ENCODE measurements around the gene ATP6AP2.
"Not testable (repeated sequence)": the region's sequence is repeated elsewhere in the genome, so short reads cannot be mapped to it uniquely, and the experiment has no call there.

The ATP6AP2 gene

GRCh38 chrX:40550066-40550465 lies 30.7 kb upstream of the ATP6AP2 start:
- no peaks in the 10 kb centered on the region for H3K27me3 ChIP-seq (ENCODE audit: control insufficient read depth, insufficient read depth, low read length)
- no peak overlapping the region for H3K9ac ChIP-seq (ENCODE audit: low read length)
- no peak overlapping the region for H3K4me3 ChIP-seq (ENCODE audit: low read length)
- no peaks in the 10 kb centered on the region for H3K9me3 ChIP-seq (ENCODE audit: control insufficient read depth, low read length)
- no peaks in the 10 kb centered on the region for H3K4me1 ChIP-seq (ENCODE audit: control insufficient read depth, insufficient read depth, low read length)
- no peaks in the 10 kb centered on the region for H3K36me3 ChIP-seq (ENCODE audit: control insufficient read depth, insufficient read depth, low read length)

GRCh38 chrX:40552768-40553167 lies 28.0 kb upstream of the ATP6AP2 start:
- Histone ChIP-seq H3K9ac (ENCODE audit: low read length) (no peak overlapping the region), H3K4me1 (ENCODE audit: control insufficient read depth, insufficient read depth, low read length) (no peaks in the 10 kb centered on the region), H3K4me3 (ENCODE audit: low read length) (no peak overlapping the region), H3K27me3 (ENCODE audit: control insufficient read depth, insufficient read depth, low read length) (no peaks in the 10 kb centered on the region), H3K9me3 (ENCODE audit: control insufficient read depth, low read length) (no peaks in the 10 kb centered on the region), H3K36me3 (ENCODE audit: control insufficient read depth, insufficient read depth, low read length) (no peaks in the 10 kb centered on the region)

GRCh38 chrX:40558590-40558989 lies 22.2 kb upstream of the ATP6AP2 start:
- no peaks in the 10 kb centered on the region for H3K9me3 ChIP-seq (ENCODE audit: control insufficient read depth, low read length)
- H3K4me1 ChIP-seq (ENCODE audit: control insufficient read depth, insufficient read depth, low read length): no peaks in the 10 kb centered on the region
- H3K36me3 ChIP-seq (ENCODE audit: control insufficient read depth, insufficient read depth, low read length): no peaks in the 10 kb centered on the region
- H3K27me3 ChIP-seq (ENCODE audit: control insufficient read depth, insufficient read depth, low read length): no peaks in the 10 kb centered on the region
- H3K4me3 ChIP-seq (ENCODE audit: low read length): no peak overlapping the region
- no peak overlapping the region for H3K9ac ChIP-seq (ENCODE audit: low read length)

- Histone ChIP-seq H3K36me3 (ENCODE audit: control insufficient read depth, insufficient read depth, low read length) (no peaks in the 10 kb centered on the region), H3K4me3 (ENCODE audit: low read length) (no peak overlapping the region), H3K27me3 (ENCODE audit: control insufficient read depth, insufficient read depth, low read length) (no peaks in the 10 kb centered on the region), H3K9me3 (ENCODE audit: control insufficient read depth, low read length) (no peaks in the 10 kb centered on the region), H3K4me1 (ENCODE audit: control insufficient read depth, insufficient read depth, low read length) (no peaks in the 10 kb centered on the region), H3K9ac (ENCODE audit: low read length) (no peak overlapping the region)
These were observed 17.0 kb upstream of the ATP6AP2 start for GRCh38 chrX:40563784-40564183.

- Histone ChIP-seq H3K36me3 (ENCODE audit: control insufficient read depth, insufficient read depth, low read length) (no peaks in the 10 kb centered on the region), H3K27me3 (ENCODE audit: control insufficient read depth, insufficient read depth, low read length) (no peaks in the 10 kb centered on the region), H3K4me3 (ENCODE audit: low read length) (no peak overlapping the region), H3K9me3 (ENCODE audit: control insufficient read depth, low read length) (no peaks in the 10 kb centered on the region), H3K9ac (ENCODE audit: low read length) (no peak overlapping the region), H3K4me1 (ENCODE audit: control insufficient read depth, insufficient read depth, low read length) (no peaks in the 10 kb centered on the region)
These were observed 16.3 kb upstream of the ATP6AP2 start for GRCh38 chrX:40564447-40564846.

GRCh38 chrX:40570346-40571093 lies 10.2 kb upstream of the ATP6AP2 start:
- no peaks in the 10 kb centered on the region for H3K27me3 ChIP-seq (ENCODE audit: control insufficient read depth, insufficient read depth, low read length)
- H3K36me3 ChIP-seq (ENCODE audit: control insufficient read depth, insufficient read depth, low read length): no peaks in the 10 kb centered on the region
- H3K9ac ChIP-seq (ENCODE audit: low read length): no peak overlapping the region

GRCh38 chrX:40571164-40571563 lies 9.6 kb upstream of the ATP6AP2 start:
- H3K4me1 ChIP-seq (ENCODE audit: control insufficient read depth, insufficient read depth, low read length): not testable (repeated sequence)

More at GRCh38 chrX:40570346-40571093, 10.2 kb upstream of the ATP6AP2 start:
- H3K4me3 ChIP-seq (ENCODE audit: low read length): no peak overlapping the region
- H3K4me1 ChIP-seq (ENCODE audit: control insufficient read depth, insufficient read depth, low read length): no peaks in the 10 kb centered on the region
- H3K9me3 ChIP-seq (ENCODE audit: control insufficient read depth, low read length): no peaks in the 10 kb centered on the region

GRCh38 chrX:40571600-40571999 lies 9.2 kb upstream of the ATP6AP2 start:
- H3K4me3 ChIP-seq (ENCODE audit: low read length): no peak overlapping the region
- no peaks in the 10 kb centered on the region for H3K27me3 ChIP-seq (ENCODE audit: control insufficient read depth, insufficient read depth, low read length)
- H3K36me3 ChIP-seq (ENCODE audit: control insufficient read depth, insufficient read depth, low read length): no peaks in the 10 kb centered on the region
- no peaks in the 10 kb centered on the region for H3K9me3 ChIP-seq (ENCODE audit: control insufficient read depth, low read length)
- no peak overlapping the region for H3K9ac ChIP-seq (ENCODE audit: low read length)
- H3K4me1 ChIP-seq (ENCODE audit: control insufficient read depth, insufficient read depth, low read length): no peaks in the 10 kb centered on the region

More at GRCh38 chrX:40571164-40571563, 9.6 kb upstream of the ATP6AP2 start:
- H3K4me3 ChIP-seq (ENCODE audit: low read length); H3K36me3 ChIP-seq (ENCODE audit: control insufficient read depth, insufficient read depth, low read length); H3K27me3 ChIP-seq (ENCODE audit: control insufficient read depth, insufficient read depth, low read length); H3K9ac ChIP-seq (ENCODE audit: low read length); H3K9me3 ChIP-seq (ENCODE audit: control insufficient read depth, low read length): not testable (repeated sequence)

GRCh38 chrX:40573763-40574162 lies 7.0 kb upstream of the ATP6AP2 start:
- Histone ChIP-seq H3K36me3 (ENCODE audit: control insufficient read depth, insufficient read depth, low read length) (no peaks in the 10 kb centered on the region), H3K9ac (ENCODE audit: low read length) (no peak overlapping the region), H3K4me3 (ENCODE audit: low read length) (no peak overlapping the region), H3K4me1 (ENCODE audit: control insufficient read depth, insufficient read depth, low read length) (no peaks in the 10 kb centered on the region), H3K9me3 (ENCODE audit: control insufficient read depth, low read length) (no peaks in the 10 kb centered on the region), H3K27me3 (ENCODE audit: control insufficient read depth, insufficient read depth, low read length) (no peaks in the 10 kb centered on the region)

GRCh38 chrX:40575411-40575810 lies 5.4 kb upstream of the ATP6AP2 start:
- H3K4me3 ChIP-seq (ENCODE audit: low read length); H3K9ac ChIP-seq (ENCODE audit: low read length); H3K4me1 ChIP-seq (ENCODE audit: control insufficient read depth, insufficient read depth, low read length); H3K36me3 ChIP-seq (ENCODE audit: control insufficient read depth, insufficient read depth, low read length); H3K27me3 ChIP-seq (ENCODE audit: control insufficient read depth, insufficient read depth, low read length); H3K9me3 ChIP-seq (ENCODE audit: control insufficient read depth, low read length): not testable (repeated sequence)

GRCh38 chrX:40576291-40576690 lies 4.5 kb upstream of the ATP6AP2 start:
- no peaks in the 10 kb centered on the region for H3K9me3 ChIP-seq (ENCODE audit: control insufficient read depth, low read length)
- no peaks in the 10 kb centered on the region for H3K27me3 ChIP-seq (ENCODE audit: control insufficient read depth, insufficient read depth, low read length)
- H3K36me3 ChIP-seq (ENCODE audit: control insufficient read depth, insufficient read depth, low read length): no peaks in the 10 kb centered on the region
- H3K4me3 ChIP-seq (ENCODE audit: low read length): no peak overlapping the region
- H3K4me1 ChIP-seq (ENCODE audit: control insufficient read depth, insufficient read depth, low read length): no peaks in the 10 kb centered on the region
- H3K9ac ChIP-seq (ENCODE audit: low read length): no peak overlapping the region

GRCh38 chrX:40578039-40578695 lies 2.6 kb upstream of the ATP6AP2 start:
- H3K4me1 ChIP-seq (ENCODE audit: control insufficient read depth, insufficient read depth, low read length): no peaks in the 10 kb centered on the region
- no peaks in the 10 kb centered on the region for H3K27me3 ChIP-seq (ENCODE audit: control insufficient read depth, insufficient read depth, low read length)
- no peaks in the 10 kb centered on the region for H3K9me3 ChIP-seq (ENCODE audit: control insufficient read depth, low read length)
- no peaks in the 10 kb centered on the region for H3K36me3 ChIP-seq (ENCODE audit: control insufficient read depth, insufficient read depth, low read length)
- no peak overlapping the region for H3K9ac ChIP-seq (ENCODE audit: low read length)
- no peak overlapping the region for H3K4me3 ChIP-seq (ENCODE audit: low read length)
